WERI-Rb-1 (cell line): ENCODE data around the gene RND3.

ENCODE experiments used
- DNase-seq: peaks from one replicate; pipeline ENCODE4 v3.0.0-alpha.2; 2020
- H3K27ac ChIP-seq: fragments of 250-450 bp; sonication (Bioruptor Pico); 2 replicates; pipeline ENCODE4 v1.5.1; 2020; ENCODE audit warnings: mild to moderate bottlenecking, moderate library complexity
- H3K27me3 ChIP-seq: fragments of 250-450 bp; sonication (Bioruptor Pico); 2 replicates; pipeline ENCODE4 v1.5.1; 2021; ENCODE audit warnings: mild to moderate bottlenecking, low read depth, moderate library complexity; ENCODE audit not compliant: insufficient read depth, severe bottlenecking
- H3K36me3 ChIP-seq: fragments of 250-450 bp; sonication (Bioruptor Pico); 2 replicates; pipeline ENCODE4 v1.5.1; 2020; ENCODE audit warnings: mild to moderate bottlenecking, moderate library complexity
- H3K4me3 ChIP-seq: 2 replicates; pipeline ENCODE4 v1.5.1; 2011; ENCODE audit warnings: low read depth, mild to moderate bottlenecking, control low read depth, low read length
- H3K9me3 ChIP-seq: fragments of 250-450 bp; sonication (Bioruptor Pico); 2 replicates; pipeline ENCODE4 v1.5.1; 2021; ENCODE audit warnings: mild to moderate bottlenecking, moderate library complexity; ENCODE audit not compliant: severe bottlenecking
- CTCF ChIP-seq: IDR thresholded peaks from 2 replicates; pipeline ENCODE4 v1.5.1; 2011; ENCODE audit warnings: low read depth, mild to moderate bottlenecking, control low read depth, inconsistent platforms, low read length

RND3 gene

GRCh38 chr2:150431561-150432311 is 55.7 kb downstream of the RND3 start:
- no peak for DNase-seq
- Histone ChIP-seq H3K36me3 (no peaks in the 10 kb centered on the region), H3K9me3 (no peaks in the 10 kb centered on the region), H3K27me3 (no peaks in the 10 kb centered on the region), H3K4me3 (no peak overlapping the region), H3K27ac (no peak overlapping the region)
- TF ChIP-seq CTCF = no peak

GRCh38 chr2:150429384-150429961 is 58.0 kb downstream of the RND3 start:
- no peaks in the 10 kb centered on the region for H3K36me3 ChIP-seq
- TF ChIP-seq CTCF = no peak
- no peaks in the 10 kb centered on the region for H3K9me3 ChIP-seq
- H3K4me3 ChIP-seq = no peak overlapping the region
- H3K27me3 ChIP-seq = no peaks in the 10 kb centered on the region
- no peak overlapping the region for H3K27ac ChIP-seq
- DNase-seq = no peak

- TF ChIP-seq CTCF = no peak
- H3K27ac ChIP-seq = no peak overlapping the region
- H3K4me3 ChIP-seq = no peak overlapping the region
- no peak for DNase-seq
- no peaks in the 10 kb centered on the region for H3K9me3 ChIP-seq
- H3K36me3 ChIP-seq = no peaks in the 10 kb centered on the region
- H3K27me3 ChIP-seq = no peaks in the 10 kb centered on the region
Observed at GRCh38 chr2:150428641-150429040, 58.8 kb downstream of the RND3 start.

GRCh38 chr2:150427298-150427697 is 60.2 kb downstream of the RND3 start:
- DNase-seq = no peak
- TF ChIP-seq CTCF = no peak
- H3K27me3 ChIP-seq = no peaks in the 10 kb centered on the region
- no peaks in the 10 kb centered on the region for H3K9me3 ChIP-seq
- H3K27ac ChIP-seq = no peak overlapping the region
- H3K36me3 ChIP-seq = no peaks in the 10 kb centered on the region
- H3K4me3 ChIP-seq = no peak overlapping the region

GRCh38 chr2:150426724-150427123 is 60.7 kb downstream of the RND3 start:
- H3K9me3 ChIP-seq = no peaks in the 10 kb centered on the region
- H3K27ac ChIP-seq = no peak overlapping the region
- no peak for TF ChIP-seq CTCF
- no peak for DNase-seq
- no peak overlapping the region for H3K4me3 ChIP-seq
- H3K27me3 ChIP-seq = no peaks in the 10 kb centered on the region
- no peaks in the 10 kb centered on the region for H3K36me3 ChIP-seq
